ENCODE data around the gene FCRLB.
A peak's percentile ranks its signal among the peaks of the same experiment; 100 is the strongest.
"Not testable (repeated sequence)": the region's sequence is repeated elsewhere in the genome, so short reads cannot be mapped to it uniquely, and the experiment has no call there.

The FCRLB gene

GRCh38 chr1:161740921-161741320 lies 19.6 kb downstream of the FCRLB start:
- no peak for DNase-seq (ENCODE audit: low read depth)

GRCh38 chr1:161743231-161743630 lies 21.9 kb downstream of the FCRLB start:
- no peak for DNase-seq (ENCODE audit: low read depth)

GRCh38 chr1:161747801-161748200 lies 26.5 kb downstream of the FCRLB start:
- DNase-seq (ENCODE audit: low read depth) = no peak

GRCh38 chr1:161749509-161750407 lies 28.4 kb downstream of the FCRLB start, which contains the start of gene DUSP12:
Gene DUSP12, plus strand, starts transcription at chr1:161749786. Its CDS starts 16 bp downstream, at chr1:161749802.
- DNase-seq (ENCODE audit: low read depth) = peak; percentile 96

GRCh38 chr1:161763522-161764098 lies 42.3 kb downstream of the FCRLB start:
- DNase-seq (ENCODE audit: low read depth) = no peak

- DNase-seq (ENCODE audit: low read depth) = peak; percentile 94
Observed at GRCh38 chr1:161766102-161766981, 45.0 kb downstream of the FCRLB start, which contains the start of gene ATF6. Gene ATF6, plus strand, starts transcription at chr1:161766320. Its CDS starts 41 bp downstream, at chr1:161766361.

GRCh38 chr1:161768461-161768860 lies 47.1 kb downstream of the FCRLB start:
- no peak for DNase-seq (ENCODE audit: low read depth)

GRCh38 chr1:161768986-161769672 lies 47.8 kb downstream of the FCRLB start:
- no peak for DNase-seq (ENCODE audit: low read depth)

- not testable (repeated sequence) for DNase-seq (ENCODE audit: low read depth)
Observed at GRCh38 chr1:161769673-161770045, 48.3 kb downstream of the FCRLB start.

- DNase-seq (ENCODE audit: low read depth) = no peak
Observed at GRCh38 chr1:161770250-161770649, 48.9 kb downstream of the FCRLB start.

GRCh38 chr1:161771161-161771560 lies 49.8 kb downstream of the FCRLB start:
- DNase-seq (ENCODE audit: low read depth) = no peak

- DNase-seq (ENCODE audit: low read depth) = no peak
Observed at GRCh38 chr1:161771973-161772372, 50.6 kb downstream of the FCRLB start.

- DNase-seq (ENCODE audit: low read depth) = no peak
Observed at GRCh38 chr1:161772397-161772796, 51.1 kb downstream of the FCRLB start.

- no peak for DNase-seq (ENCODE audit: low read depth)
Observed at GRCh38 chr1:161773791-161774190, 52.4 kb downstream of the FCRLB start.

GRCh38 chr1:161777261-161777660 lies 55.9 kb downstream of the FCRLB start:
- no peak for DNase-seq (ENCODE audit: low read depth)

All from CMK (cell line).